GM21723 (cell line): Measurements from ENCODE around the gene PRDX1.
"Not testable (repeated sequence)": the region's sequence is repeated elsewhere in the genome, so short reads cannot be mapped to it uniquely, and the experiment has no call there.

Experiments used
- ATAC-seq: cut with Tn5 transposase; IDR thresholded peaks from one replicate; pipeline ENCODE4 v1.9.1; 2021; ENCODE audit warnings: mild to moderate bottlenecking, moderate library complexity; ENCODE audit not compliant: unreplicated experiment

Gene PRDX1

DNA sequence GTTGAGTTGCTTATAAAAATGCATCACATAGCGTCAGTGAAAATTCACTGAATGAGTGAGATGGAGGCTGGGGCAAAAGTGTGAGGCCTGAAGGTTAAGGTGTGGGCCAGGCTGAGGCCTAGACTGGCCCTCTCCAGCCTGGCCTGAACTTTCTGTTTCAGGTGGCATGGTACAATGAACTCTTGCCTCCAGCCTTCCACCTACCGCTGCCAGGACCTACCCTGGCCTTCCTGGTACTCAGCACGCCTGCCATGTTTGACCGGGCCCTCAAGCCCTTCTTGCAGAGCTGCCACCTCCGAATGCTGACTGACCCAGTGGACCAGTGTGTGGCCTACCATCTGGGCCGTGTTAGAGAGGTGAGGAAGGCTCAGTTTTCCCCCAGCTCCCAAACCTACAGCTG lies 14.5 kb downstream of the PRDX1 start:
- ATAC-seq, result no peak

DNA sequence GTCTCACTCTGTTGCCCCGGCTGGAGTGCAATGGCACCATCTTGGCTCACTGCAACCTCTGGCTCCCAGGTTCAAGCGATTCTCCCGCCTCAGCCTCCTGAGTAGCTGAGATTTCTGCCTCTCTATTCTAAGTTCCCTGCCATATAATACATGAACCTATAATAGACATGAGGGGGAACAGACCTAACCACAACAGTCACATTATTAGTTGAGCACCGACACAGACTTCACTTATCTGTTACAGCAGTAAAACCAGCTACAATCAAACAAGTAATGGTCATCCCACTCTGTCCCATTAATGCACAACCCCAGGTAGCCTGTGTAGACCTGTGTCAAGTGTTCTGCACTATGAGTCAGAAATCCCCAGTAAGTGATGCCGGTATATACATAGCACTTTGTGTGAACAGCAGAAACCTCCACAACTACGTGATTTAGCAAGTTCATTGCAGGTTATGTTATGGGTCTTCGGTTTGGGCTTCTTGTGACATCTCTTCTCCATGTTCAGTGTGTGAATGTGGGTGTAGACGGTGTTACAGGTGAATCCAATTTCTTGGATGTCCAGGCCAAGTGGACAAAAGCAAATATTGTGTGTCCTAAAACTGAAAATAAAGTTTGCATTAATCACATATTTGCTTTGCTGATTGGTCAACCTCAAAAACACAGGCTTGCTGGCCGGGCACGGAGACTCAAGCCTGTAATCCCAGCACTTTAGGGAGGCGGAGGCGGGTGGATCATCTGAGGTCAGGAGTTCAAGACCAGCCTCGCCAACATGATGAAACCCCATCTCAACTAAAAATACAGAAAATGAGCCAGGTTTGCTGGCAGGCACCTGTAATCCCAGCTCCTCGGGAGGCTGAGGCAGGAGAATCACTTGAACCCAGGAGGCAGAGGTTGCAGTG lies 18.0 kb downstream of the PRDX1 start:
- no peak for ATAC-seq

DNA sequence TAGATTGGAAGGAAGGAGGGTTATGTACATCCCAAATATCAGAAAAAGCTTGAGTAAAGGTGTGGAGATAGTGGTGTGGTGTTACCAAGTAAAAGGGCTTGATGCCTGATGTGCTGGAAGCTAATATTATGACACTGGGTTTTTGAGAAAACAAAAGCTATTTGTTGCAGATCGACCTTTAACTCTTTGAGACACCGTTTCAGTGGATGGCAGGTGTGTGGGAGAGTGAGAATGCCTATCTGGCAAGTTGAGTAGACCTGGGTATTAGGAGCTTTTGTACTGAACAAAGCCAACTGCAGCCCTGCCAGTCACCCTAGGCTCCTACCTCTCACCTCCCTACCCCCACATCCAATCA lies 20.2 kb downstream of the PRDX1 start:
- ATAC-seq, result no peak

DNA sequence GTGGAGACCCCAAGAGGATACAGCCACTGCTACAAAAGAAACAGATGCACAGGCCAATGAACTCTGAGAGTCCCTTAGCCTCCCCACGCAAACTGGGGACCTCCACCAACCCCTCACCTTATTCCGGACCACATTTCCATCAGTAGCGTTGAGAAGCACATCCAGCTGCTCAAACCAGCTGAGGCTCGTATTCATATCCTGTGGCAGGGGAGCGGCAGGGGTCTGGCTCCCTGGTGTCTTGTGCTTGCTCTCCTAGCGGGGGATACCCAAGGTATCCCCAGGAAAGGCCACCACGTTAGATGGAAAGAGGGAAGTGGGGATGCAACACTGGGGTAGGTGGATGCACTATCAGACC lies 22.3 kb downstream of the PRDX1 start:
- ATAC-seq, result peak; percentile 6

DNA sequence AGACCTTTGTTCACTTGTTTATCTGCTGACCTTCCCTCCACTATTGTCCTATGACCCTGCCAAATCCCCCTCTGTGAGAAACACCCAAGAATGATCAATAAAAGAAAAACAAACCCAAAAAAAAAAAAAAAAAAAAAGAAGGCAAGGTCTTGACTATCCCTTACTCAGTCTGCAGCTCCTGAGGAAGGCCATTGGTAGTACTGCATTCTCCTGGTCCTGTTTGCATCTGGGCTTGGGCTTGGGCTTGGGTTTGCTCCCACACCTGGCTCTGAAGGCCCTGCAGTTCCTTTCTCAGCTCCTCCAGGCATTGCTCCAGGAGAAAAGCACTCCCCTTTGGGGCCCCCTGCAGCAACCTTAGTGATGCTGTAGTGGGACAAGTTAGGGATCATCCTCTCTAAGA lies 23.4 kb downstream of the PRDX1 start:
- no peak for ATAC-seq

DNA sequence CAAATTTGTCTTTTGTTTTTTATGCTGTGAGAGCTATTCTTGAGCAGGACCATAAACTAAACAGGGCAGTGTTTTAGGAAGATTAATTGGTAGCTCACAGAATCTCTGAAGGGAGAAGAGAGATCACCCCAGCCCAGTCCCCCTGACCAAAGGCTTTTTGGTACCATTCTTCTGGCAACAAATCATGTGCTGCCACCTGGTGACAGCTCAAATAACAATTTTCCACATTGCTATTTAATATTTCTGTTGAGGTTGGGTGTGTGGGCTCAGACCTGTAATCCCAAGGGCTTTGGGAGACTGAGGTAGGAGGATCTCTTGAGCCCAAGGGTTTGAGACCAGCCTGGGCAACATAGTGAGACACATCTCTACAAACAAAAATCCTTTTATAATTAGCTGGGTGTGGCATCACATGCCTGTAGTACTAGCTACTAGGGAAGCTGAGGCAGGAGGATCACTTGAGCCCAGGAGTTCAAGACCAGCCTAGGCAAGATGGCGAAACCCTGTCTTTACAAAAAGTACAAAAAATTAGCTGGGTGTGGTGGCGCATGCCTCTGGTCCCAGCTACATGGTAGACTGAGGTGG lies 28.5 kb downstream of the PRDX1 start:
- ATAC-seq, result no peak

DNA sequence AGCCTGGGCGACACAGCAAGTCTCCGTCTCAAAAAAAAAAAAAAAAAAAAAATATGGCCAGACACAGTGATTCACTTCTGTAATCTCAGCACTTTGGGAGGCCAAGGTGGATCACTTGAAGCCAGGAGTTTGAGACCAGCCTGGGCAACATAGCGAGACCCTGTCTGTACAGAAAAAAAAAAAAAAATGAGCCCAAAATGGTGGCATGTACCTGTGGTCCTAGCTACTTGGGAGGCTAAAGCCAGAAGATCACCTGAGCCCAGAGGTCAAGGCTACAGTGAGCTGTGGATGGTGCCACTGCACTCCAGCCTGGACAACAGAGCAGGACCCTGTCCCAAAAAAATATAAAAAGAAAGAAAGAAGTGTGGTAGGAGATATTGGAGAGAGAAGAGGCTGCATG lies 29.0 kb downstream of the PRDX1 start:
- no peak for ATAC-seq

DNA sequence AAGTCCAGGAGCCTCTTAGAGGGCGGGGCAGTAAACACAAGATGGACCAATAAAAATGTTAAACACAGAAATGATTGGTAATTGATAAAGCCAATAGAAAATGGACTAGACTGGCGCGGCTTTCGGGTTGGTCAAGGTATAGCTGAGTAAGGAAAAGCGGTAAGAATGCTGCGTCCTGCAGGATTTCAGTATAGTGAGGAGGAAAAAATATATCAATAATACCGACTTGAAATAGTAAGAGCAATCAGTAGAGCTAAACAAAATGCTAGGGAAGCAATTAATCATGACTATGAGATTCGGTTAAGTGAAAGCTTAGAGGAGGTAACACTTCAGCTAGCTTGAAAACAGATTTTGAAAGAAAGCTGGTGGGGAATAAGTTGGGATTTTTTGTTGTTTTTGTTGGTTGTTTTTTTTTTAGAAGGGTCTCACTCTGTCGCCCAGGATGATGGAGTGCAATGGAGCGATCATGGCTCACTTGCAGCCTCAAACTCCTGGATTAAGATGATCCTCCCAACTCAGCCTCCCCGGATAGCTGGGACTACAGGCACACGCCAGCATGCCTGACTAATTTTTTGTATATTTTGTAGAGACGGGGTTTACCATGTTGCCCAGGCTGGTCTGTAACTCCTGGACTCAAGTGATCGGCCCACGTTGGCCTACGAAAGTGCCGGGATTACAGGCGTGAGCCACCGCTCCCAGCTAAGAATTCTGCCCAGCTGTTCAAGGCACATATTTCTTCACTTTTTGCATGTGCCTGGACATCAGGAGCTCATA lies 30.0 kb downstream of the PRDX1 start:
- no peak for ATAC-seq

DNA sequence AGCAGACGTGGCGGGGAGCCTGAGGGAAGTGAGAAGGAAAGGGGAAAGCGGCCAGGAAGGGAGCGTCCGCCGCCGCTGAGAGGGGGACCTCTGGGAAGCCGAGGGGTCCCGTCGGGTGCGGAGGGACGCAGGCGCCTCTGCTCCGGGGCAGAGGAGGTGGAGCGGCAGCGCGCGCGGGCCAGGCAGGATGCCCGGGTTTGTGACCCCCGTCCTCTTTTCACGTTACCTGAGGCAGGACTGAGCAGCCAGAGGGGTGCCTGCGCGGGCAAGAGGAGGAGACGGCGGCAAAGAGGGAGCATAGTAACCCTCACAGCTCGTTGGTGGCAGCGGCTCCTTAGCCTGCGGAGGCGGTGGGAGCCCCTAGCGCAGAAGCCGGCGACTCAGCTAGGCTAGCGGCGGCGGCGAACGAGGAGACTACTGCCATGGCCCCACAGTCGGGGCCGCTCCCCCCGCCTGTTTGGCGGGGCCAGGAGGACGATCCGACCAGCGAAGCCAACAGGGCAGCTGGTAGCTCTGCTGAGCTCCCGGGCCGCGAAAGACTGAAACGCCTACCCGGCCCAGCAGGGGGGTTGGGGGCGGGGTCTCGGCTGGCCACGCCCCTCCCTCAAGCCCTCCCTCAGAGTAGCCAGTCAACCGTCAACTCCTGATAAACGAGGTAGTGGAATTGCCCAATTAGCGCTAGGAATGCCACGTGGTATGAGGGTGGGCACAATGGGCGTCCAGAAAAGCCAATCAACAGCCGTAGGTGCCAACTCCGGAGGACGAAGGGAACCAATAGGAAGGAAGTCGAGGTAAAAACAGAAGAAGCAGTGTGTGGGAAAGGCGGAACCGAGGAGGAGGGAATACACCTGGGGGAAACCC lies 30.8 kb downstream of the PRDX1 start, which contains the start of gene TESK2:
TSS of gene TESK2 (minus strand) at position 538 of the 861 bp plus-strand sequence. CDS start 33,378 bp downstream, outside the sequence.
- ATAC-seq, result peak; percentile 85

DNA sequence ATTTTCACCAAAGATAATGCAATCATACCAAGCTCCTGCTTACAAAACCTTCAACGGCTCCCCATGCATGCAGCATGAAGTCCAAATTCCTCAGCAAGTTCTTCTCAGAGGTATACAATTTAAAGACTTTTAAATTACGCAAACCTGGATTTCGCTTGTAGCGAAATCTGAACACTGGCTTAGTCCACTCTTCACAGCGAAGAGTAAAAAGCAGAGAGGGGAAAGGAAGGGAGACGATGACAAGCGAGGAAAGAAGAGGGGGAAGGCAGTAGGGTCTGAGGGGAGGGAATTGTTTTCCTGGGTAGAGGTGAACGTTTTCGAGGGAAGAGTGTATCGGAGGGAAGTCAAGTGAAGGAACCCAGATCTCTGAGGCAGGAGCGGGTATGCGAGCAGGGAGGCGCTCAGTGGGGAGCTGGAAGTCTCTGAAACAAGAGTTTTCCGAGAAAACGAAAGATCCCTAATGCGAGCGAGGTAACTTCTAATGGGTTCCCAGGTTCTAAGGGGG lies 31.5 kb downstream of the PRDX1 start:
- ATAC-seq, result no peak

DNA sequence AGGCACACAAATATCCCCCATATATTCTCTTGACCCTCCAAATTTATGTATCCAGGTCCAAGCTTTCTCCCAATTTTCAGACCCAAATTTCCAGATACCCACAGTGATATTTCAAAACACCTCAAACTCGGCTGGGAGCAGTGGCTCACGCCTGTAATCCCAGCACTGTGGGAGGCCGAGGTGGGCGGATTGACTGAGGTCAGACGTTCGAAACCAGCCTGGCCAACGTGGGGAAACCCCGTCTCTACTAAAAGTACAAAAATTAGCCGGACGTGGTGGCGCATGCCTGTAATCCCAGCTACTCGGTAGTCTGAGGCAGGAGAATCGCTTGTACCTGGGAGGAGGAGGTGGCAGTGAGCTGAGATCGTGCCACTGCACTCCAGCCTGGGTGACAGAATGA lies 32.3 kb downstream of the PRDX1 start:
- not testable (repeated sequence) for ATAC-seq

DNA sequence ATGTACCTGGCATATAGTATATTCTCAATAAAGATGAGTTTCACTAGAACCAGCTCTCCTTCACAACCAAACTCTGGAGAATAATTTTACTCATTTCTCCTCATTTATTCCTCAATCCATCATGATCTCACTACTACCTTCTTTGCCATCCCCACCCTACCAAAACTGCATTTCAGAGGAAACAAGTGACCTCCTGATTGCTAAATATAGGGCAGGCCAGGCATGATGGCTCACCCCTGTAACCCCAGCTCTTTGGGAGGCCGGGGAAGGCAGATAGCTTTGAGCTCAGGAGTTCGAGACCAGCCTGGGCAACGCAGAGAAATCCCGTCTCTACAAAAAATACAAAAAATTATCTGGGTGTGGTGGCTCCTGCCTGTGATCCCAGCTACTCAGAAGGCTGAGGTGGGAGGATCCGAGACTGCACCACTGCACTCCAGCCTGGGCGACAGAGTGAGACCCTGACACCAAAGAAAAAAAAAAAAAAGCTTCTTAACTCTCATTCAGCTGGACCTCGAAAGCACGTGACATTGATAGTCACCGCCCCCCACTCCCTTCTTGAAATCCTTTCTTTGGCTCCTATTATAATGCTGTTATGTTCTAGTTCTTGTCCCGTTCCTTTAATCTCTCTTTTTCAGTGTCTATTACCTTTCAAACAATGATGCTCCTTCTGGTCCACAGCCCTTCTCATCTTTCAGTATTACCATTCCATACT lies 32.9 kb downstream of the PRDX1 start:
- no peak for ATAC-seq

DNA sequence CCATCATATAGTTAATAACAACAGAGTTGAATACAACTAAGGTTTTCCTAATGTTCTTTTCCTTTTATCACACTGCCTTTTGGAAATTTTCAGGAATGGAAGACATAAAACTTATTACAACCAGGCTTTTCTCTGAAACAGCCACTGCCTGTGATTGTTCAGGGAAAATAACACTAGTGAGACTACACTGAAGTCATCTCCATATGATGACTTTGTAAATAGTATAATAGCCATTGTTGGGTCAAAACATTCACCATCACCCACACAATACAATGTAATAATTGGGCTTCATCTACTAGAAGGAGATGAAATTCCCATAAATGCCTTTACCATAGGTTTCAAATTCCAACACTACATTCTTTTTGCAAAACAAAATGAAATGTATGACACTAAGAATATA lies 35.7 kb downstream of the PRDX1 start:
- no peak for ATAC-seq

DNA sequence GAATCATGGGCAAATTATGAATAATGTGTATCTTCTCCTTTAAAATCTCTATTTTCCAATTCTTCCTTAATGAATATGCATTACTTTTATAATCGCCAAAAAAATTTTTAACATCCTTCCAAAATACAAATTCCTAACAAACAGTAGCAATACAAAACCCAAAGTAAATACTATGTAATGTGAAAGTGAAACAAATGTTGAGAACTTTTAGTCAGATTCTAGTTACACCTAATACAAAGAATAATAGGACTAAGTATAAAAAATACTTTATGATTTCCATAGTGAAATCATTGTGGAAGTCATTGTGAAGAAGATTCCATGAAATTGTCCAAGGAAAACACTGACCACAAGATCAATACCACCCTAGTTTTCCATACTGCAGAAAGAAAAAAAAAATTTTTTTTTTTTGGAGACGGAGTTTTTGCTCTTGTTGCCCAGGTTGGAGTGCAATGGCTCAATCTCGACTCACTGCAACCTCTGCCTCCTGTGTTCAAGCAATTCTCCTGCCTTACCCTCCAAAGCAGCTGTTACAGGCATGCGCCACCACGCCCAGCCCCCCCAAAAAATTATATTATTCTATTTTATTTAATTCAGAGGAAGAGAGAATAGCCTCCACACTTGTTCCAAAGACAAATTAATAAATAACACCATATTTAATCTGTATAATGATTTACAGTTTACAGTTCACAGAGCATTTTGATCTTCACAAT lies 42.5 kb downstream of the PRDX1 start:
- ATAC-seq, result no peak

DNA sequence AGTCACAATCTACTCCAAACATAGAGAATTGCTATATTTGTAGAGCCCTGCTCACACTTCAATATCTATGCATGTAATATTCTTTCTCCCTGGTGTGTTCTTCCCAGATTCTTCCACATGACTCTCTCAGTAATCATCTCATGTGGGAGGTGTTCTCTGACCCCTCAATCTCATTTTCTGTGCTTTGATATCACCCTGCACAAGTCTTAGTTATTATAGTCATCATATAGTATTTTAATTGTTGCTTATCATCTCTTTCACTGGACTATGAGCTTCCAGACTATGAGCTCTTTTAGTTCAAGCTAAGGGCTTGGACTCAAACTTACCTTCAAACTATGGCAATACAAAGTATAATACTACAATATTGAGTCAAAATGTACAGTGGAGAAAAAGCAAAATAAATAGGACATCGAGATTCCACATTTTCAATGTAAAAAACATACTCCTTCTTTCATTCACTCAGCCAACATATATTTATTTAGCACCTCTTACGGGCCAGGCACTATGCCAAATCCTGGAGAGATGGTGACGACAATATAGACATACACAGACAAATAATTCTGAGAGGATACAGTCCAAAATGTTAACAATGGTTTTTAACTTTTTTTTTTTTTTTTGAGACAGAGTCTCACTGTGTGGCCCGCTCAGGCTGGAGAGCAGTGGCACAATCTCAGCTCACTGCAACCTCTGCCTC lies 43.4 kb downstream of the PRDX1 start:
- ATAC-seq, result no peak

DNA sequence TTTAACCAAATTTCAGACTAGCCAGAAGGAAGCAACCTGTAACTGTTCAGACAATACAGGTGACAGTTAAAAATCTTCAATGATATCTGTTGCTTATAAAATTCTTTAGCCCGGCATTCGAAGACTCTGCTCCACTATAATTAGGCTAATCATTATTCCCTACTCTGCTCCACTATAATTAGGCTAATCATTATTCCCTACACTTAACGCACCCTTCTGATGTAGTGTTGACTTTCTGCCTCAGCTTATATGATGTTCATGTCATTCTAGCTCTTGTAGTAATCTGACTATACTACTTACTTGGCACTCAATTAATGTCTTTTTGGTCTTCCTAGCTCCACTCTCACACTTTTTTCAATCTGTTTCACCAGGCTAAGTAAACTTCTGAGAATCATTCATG lies 44.0 kb downstream of the PRDX1 start:
- ATAC-seq, result no peak

DNA sequence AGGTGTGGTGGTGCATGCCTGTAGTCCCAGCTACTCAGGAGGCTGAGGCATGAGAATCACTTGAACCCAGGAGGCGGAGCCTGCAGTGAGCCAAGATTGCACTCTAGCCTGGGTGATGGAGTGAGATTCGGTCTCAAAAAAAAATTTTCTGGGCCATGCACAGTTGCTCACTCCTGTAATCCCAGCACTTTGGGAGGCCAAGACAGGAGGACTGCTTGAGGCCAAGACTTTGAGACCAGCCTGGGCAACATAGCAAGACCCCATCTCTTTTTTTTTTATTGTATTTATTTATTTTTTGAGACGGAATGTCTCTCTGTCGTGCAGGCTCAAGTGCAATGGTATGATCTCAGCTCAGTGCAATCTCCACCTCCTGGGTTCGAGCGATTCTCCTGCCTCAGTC lies 47.5 kb downstream of the PRDX1 start:
- not testable (repeated sequence) for ATAC-seq

DNA sequence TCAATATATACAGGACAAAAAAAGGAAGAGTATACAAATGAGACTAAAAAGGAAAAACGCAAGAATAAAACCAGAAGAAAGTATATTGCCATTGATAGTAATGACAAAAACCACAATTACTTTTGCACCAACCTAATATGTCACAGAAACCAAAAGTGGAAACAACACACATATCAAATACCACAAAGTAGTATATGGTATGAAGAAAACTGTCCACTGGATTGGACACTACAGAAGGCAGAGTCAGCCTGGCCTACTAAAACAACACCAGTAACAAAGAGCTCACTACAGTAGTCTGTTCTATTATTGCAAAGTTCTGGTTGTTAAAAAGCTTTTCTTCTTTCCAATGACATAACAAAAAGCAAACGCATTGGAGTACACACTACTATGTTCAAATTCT lies 48.4 kb downstream of the PRDX1 start:
- no peak for ATAC-seq

DNA sequence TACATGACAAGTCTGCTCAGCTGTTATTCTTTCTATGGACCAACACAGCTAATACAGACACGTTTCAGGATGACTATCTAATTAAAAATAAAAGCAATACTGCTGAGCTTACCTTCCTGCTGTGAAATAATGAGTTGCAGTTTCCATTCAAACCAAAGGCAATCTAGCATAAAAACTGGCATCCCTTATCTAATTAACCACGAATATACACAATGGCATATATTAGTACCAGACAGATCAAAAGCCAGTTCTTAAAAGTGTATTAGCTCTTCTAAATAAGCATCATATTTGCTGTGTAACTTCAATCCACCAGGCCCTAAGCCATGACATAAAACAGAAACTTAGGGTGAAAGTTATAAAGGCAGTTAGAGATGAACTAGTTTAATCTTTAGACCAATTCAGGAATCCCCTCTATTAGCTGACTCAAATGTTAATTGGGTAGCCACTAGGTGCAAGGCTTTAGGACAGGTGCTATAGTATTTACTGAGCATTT lies 51.3 kb downstream of the PRDX1 start:
- no peak for ATAC-seq
